ENCODE measurements around the gene MAP3K7. TPM values are rescaled to one million over a fixed set of nuclear protein-coding genes. Genes with fewer than 3 reads are reported as not detected.
A peak's percentile ranks its signal among the peaks of the same experiment; 100 is the strongest.

The MAP3K7 gene
- polyA plus RNA-seq (ENCODE audit: low read depth in 6 of 6): 10 to 100 TPM; 20.3 to 25.2 (median 21.3) TPM

GRCh38 chr6:90586836-90587638, at the start of gene MAP3K7:
MAP3K7 (minus strand) TSS chr6:90587072; CDS start chr6:90586883, 189 bp downstream.
- H3K9me3 Mint-ChIP-seq: peaks cover 0 to 2% (median 0%) of the 10 kb centered on the region in 7 donors
- peaks cover 7 to 16% (median 15%) of the 10 kb centered on the region in 3 donors for H3K27me3 Mint-ChIP-seq
- DNase-seq (peak; percentile 90), ATAC-seq (ENCODE audit: low read depth in 2 of 2) (peak; percentile 83 to 85)
- no peaks in the 10 kb centered on the region for H3K36me3 Mint-ChIP-seq
- peak within 1 kb of the TSS; percentile 88 to 99 (median 96) for H3K4me3 Mint-ChIP-seq
- peak within 1 kb of the TSS; percentile 99 to 100 (median 100) for H3K27ac Mint-ChIP-seq
- peaks cover 25 to 46% (median 35%) of the 10 kb centered on the region in 3 donors for H3K4me1 Mint-ChIP-seq

GRCh38 chr6:90631046-90631445, 44.2 kb upstream of the MAP3K7 start:
- no peaks in the 10 kb centered on the region for H3K4me1 Mint-ChIP-seq
- H3K4me3 Mint-ChIP-seq: no peak overlapping the region
- no peaks in the 10 kb centered on the region for H3K36me3 Mint-ChIP-seq
- peaks cover 12 to 42% (median 27%) of the 10 kb centered on the region in 3 donors for H3K27me3 Mint-ChIP-seq
- no peak overlapping the region for H3K27ac Mint-ChIP-seq
- peaks cover 2 to 11% (median 9%) of the 10 kb centered on the region in 7 donors for H3K9me3 Mint-ChIP-seq
- DNase-seq (no peak), ATAC-seq (ENCODE audit: low read depth in 2 of 2) (no peak)

GRCh38 chr6:90621581-90621980, 34.7 kb upstream of the MAP3K7 start:
- ATAC-seq (ENCODE audit: low read depth in 2 of 2) (no peak), DNase-seq (no peak)
- Mint-ChIP-seq H3K27ac (no peak overlapping the region), H3K9me3 (peaks cover 5 to 22% (median 16%) of the 10 kb centered on the region in 7 donors), H3K27me3 (peaks cover 47 to 70% (median 59%) of the 10 kb centered on the region in 3 donors), H3K36me3 (peaks cover 6 to 12% of the 10 kb centered on the region in 2 donors), H3K4me3 (no peak overlapping the region), H3K4me1 (no peaks in the 10 kb centered on the region)

DNA sequence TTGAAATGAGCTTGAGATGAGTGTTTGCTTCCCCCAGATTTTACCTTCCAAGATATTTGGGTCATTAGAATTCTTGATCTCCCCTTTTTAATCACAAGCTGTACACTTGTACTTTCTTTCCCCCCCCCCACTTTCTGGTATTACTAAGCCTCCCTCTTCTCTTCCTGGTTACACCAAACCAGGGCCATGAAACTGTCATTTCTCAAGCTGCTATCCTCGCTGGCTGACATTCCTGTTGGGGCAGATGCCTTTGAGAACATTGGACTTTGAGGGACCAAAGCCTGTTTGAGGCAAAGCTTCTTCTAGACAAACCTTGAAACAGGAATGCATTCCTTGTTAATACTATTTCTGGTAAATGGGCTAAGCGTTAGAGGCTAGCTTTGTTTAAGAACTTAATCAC, 32.3 kb upstream of the MAP3K7 start:
- Mint-ChIP-seq H3K27ac (no peak overlapping the region), H3K9me3 (peaks cover under 1 to 7% (median 3%) of the 10 kb centered on the region in 7 donors), H3K4me1 (no peaks in the 10 kb centered on the region), H3K4me3 (no peak overlapping the region), H3K27me3 (peaks cover 47 to 67% (median 60%) of the 10 kb centered on the region in 3 donors), H3K36me3 (peaks cover 2 to 7% of the 10 kb centered on the region in 2 donors)
- no peak for DNase-seq
- ATAC-seq (ENCODE audit: low read depth in 2 of 2): no peak

DNA sequence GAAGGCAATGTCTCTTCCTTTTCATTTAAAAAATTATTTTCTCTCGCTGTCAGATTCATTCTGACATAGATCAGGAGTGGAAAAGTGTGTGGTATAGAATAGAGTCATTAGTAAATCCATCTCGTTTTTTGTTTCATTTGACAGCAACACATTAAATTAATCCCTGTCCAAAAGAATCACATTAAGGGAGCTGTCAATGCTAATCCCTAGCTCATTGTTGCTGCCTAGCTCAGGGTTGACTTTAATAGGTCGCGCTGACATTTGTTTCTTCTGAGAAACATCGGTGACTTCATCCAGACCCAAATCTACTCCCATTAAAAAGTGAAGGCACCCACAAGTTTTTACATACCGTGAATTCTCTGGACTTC, 25.4 kb upstream of the MAP3K7 start:
- Mint-ChIP-seq H3K4me3 (peak overlapping the region in 4 of 8 donors; percentile 9 to 52 (median 38)), H3K9me3 (no peaks in the 10 kb centered on the region), H3K27ac (no peak overlapping the region), H3K36me3 (no peaks in the 10 kb centered on the region), H3K27me3 (peaks cover 41 to 53% (median 47%) of the 10 kb centered on the region in 3 donors), H3K4me1 (peaks cover 12 to 16% (median 16%) of the 10 kb centered on the region in 3 donors)
- DNase-seq: no peak
- no peak for ATAC-seq (ENCODE audit: low read depth in 2 of 2)

DNA sequence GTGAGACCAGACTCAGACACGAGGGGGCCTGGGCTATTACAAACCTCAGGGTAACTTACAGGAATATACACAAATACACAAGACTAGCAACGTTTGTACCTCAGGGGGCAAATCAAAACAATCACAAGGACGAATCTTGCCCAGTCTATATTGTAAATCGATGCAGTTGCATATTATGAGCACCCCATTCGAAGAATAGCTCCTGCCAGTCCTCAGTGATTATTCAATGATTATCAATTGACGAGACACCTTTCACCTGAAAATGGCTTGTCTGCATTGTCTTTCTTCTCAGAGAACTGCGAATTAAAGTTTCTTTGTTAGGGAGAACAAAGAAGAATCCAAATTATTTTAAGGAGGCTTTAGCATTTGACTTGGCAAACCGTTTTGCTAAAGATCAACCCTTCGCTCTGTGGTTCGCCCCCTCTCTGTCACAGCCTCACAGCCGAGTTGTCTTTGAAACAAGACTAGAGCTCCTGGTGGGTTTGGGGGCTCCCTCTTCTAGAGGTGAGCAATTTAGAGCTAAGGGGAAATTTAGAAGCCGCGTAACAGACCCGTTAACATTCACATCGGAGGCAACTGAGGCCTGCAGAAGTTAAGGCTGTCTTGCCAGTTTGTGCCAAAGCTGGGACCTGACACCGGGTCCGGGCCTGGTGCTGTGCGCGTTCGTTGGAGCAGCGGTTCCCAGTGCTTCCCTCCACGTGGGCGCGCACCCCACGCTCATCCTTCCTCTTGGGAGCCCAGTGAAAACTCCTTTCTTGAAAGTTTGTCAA, 24.9 kb upstream of the MAP3K7 start:
- DNase-seq (no peak), ATAC-seq (ENCODE audit: low read depth in 2 of 2) (no peak)
- Mint-ChIP-seq H3K4me3 (peak overlapping the region; percentile 82 to 96 (median 90)), H3K9me3 (peaks cover 0 to under 1% (median 0%) of the 10 kb centered on the region in 7 donors), H3K36me3 (no peaks in the 10 kb centered on the region), H3K27me3 (peaks cover 36 to 52% (median 46%) of the 10 kb centered on the region in 3 donors), H3K27ac (peak overlapping the region in 1 of 6 donors; percentile 42), H3K4me1 (peaks cover 12 to 16% (median 16%) of the 10 kb centered on the region in 3 donors)

DNA sequence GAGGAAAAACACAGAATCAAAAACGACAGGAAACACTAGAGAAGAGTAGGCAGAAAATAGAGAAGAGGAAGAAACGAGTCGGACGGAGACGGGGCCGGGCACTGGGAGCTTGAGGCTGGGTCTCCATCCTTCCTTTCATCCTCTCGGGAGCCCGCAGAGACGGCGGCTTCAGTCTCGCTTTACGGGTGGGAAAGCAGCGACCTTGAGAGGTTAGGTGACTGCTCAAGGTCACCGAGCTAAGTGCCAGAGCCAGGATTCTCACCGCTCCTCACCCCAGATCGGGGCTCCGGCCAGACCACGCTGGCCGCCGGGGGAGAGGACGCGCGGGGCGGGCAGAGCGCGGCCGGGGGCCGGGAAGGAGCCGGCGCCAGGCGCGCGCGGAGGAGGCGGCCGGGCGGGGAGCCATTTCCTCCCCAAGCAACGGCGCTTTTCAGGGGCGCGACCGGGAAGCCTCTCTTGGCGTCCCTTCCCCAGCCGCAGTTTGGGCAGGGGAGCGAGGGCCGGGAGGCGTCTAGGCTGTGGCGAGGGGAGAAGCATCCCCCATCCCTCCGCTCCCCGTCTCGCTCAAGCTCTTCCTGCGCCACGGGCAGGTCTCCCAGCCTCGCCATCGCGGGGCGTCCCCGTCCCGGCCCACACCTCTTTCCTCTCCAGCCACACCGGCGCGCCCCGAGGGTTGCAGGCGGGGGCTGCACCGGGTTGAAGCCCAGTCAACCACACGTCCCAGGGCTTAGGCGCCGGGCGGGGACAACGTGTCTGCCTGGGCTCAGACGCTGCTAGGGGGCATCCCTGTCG, 24.1 kb upstream of the MAP3K7 start:
- H3K9me3 Mint-ChIP-seq: peaks cover 0 to 2% (median 0%) of the 10 kb centered on the region in 7 donors
- ATAC-seq (ENCODE audit: low read depth in 2 of 2) (peak; percentile 79 to 80), DNase-seq (peak; percentile 24)
- peaks cover 36 to 52% (median 43%) of the 10 kb centered on the region in 3 donors for H3K27me3 Mint-ChIP-seq
- H3K4me1 Mint-ChIP-seq: peaks cover 12 to 16% (median 16%) of the 10 kb centered on the region in 3 donors
- H3K4me3 Mint-ChIP-seq: peak overlapping the region; percentile 82 to 96 (median 90)
- peak overlapping the region in 5 of 6 donors; percentile 0 to 86 (median 34) for H3K27ac Mint-ChIP-seq
- no peaks in the 10 kb centered on the region for H3K36me3 Mint-ChIP-seq

DNA sequence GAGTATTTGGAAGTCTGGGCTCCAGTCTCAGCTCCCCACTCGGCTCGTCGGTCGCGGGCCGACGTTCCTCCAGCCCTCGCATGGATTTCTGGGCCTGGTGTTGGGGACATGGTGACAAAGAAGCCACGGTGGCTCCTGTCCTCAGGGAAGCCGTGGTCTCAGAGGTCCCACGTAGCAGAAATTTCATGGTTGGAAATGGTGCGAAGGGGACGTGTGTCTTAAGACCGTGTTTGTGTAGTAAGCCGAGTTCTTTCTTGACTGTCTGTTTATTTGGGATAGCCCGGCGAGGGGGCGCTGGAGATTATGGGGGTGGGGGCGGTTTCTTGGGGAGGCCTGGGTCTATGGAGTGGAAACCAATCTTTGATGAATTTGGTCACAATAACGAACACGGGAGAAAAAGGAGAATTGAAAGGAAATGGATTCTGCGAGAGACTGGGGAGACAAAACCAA, 23.5 kb upstream of the MAP3K7 start:
- Mint-ChIP-seq H3K27me3 (peaks cover 34 to 49% (median 36%) of the 10 kb centered on the region in 3 donors), H3K4me3 (peak overlapping the region; percentile 82 to 96 (median 90)), H3K9me3 (peaks cover 0 to 2% (median 0%) of the 10 kb centered on the region in 7 donors), H3K36me3 (no peaks in the 10 kb centered on the region), H3K4me1 (peaks cover 12 to 16% (median 16%) of the 10 kb centered on the region in 3 donors), H3K27ac (peak overlapping the region in 4 of 6 donors; percentile 0 to 70 (median 18))
- ATAC-seq (ENCODE audit: low read depth in 2 of 2): no peak
- peak; percentile 0 for DNase-seq

DNA sequence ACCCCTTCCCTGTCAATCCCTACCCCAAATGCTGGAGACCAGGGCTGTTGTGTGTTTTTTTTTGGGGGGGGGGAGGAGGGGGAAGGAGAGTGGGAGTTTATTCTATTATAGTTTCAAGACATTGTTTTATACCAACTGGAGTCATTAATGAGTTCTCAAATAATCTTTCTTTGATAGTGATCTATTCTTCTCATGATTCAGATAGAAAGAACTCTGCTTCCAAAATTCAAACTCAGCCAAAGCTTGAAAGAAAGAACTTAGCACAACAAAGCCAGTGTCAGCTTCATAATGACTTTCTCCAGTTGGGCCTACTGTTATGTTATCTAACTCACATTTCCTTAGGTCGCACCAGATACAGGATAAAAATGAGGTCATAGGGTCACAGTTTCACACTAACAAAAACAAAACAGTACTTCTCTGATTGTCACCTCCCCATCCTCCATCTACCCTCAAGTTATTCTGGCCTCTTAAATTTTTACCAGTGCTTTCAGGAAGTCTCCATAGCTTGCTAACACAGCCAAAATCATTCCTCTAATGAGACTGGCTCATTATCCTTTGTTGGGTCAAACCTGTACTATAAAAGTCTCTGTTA, 19.0 kb upstream of the MAP3K7 start:
- Mint-ChIP-seq H3K27me3 (peaks cover 40 to 57% (median 42%) of the 10 kb centered on the region in 3 donors), H3K27ac (no peak overlapping the region), H3K4me3 (no peak overlapping the region), H3K4me1 (peaks cover 7 to 10% (median 8%) of the 10 kb centered on the region in 3 donors), H3K36me3 (no peaks in the 10 kb centered on the region), H3K9me3 (peaks cover 0 to 2% (median 0%) of the 10 kb centered on the region in 7 donors)
- DNase-seq: no peak
- ATAC-seq (ENCODE audit: low read depth in 2 of 2): no peak

DNA sequence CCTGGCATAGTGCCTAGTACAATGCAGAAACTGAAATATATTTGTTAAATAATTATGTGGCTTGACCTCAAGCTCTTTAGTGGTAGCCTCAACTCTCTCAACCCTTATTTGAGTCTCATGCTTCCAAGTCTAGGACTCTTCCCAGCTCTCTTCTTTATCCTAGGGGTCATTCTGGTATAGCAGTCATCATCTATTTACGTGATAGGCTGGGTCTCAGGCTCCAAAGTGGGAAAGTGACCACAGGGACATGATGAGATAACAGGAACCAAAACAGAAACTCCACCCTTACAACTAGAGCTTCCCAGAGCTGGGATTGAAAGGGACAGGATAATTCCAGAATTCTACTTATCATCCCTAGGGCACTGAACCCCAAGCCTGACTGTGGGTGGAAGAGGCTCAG, 17.7 kb upstream of the MAP3K7 start:
- Mint-ChIP-seq H3K9me3 (peaks cover 0 to 2% (median 0%) of the 10 kb centered on the region in 7 donors), H3K4me3 (no peak overlapping the region), H3K27me3 (peaks cover 31 to 49% (median 33%) of the 10 kb centered on the region in 3 donors), H3K36me3 (no peaks in the 10 kb centered on the region), H3K4me1 (no peaks in the 10 kb centered on the region), H3K27ac (no peak overlapping the region)
- DNase-seq: no peak
- ATAC-seq (ENCODE audit: low read depth in 2 of 2): no peak

DNA sequence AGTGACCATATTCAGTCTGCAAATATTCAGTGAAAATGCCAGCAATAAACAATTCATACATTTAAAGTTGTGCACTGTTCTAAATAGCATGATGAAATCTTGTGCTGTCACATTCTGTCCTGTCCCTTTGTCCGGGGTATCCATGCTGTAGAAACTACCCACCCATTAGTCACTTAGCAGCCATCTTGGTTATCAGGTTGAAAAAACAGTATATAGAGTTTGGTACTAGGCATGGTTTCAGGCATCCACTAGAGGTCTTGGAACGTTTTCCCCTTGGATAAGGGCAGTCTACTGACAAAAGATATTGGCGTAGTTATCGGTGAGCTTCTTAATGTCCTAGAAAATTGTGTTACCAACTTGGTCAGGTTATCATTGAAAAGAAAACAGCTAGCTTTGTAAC, 12.3 kb upstream of the MAP3K7 start:
- H3K9me3 Mint-ChIP-seq: no peaks in the 10 kb centered on the region
- no peak overlapping the region for H3K4me3 Mint-ChIP-seq
- H3K4me1 Mint-ChIP-seq: no peaks in the 10 kb centered on the region
- H3K27me3 Mint-ChIP-seq: peaks cover 46 to 52% (median 50%) of the 10 kb centered on the region in 3 donors
- H3K36me3 Mint-ChIP-seq: no peaks in the 10 kb centered on the region
- H3K27ac Mint-ChIP-seq: no peak overlapping the region
- ATAC-seq (ENCODE audit: low read depth in 2 of 2) (no peak), DNase-seq (no peak)

DNA sequence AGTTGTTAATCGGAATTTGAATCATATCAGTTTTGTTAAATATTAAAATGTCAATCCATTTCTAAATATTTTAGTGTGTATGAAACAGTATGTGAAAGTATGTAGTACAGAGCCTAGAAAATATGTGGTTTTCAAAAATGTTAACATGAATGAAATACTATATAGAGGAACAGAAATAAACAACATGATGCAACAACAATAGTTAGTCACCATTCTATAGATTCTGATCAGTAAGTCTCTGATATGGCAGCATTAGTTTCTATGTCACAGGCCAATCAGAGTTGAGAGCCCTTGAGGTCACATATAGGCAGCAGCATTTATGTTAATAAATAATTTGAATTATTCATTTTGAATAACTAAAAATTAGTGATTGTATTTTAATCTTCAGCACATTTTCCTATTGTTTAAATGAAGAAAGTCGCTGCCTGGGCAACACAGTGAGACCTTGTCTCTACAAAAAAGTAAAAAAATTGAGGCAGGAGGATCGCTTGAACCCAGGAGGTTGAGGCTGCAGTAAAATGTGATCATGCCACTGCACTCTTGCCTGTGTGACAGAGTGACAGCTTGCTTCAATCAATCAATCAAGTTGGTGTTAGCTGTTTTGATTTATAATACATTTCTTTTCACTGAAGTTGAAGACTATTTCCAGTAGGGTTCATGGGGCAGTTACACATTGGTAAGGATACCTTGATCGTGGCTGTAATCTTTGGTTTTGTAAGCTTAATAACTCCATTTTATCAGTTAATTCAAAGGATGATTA, 11.5 kb upstream of the MAP3K7 start:
- ATAC-seq (ENCODE audit: low read depth in 2 of 2): no peak
- Mint-ChIP-seq H3K4me3 (no peak overlapping the region), H3K36me3 (no peaks in the 10 kb centered on the region), H3K27me3 (peaks cover 50 to 52% (median 51%) of the 10 kb centered on the region in 3 donors), H3K27ac (no peak overlapping the region), H3K9me3 (no peaks in the 10 kb centered on the region), H3K4me1 (no peaks in the 10 kb centered on the region)
- DNase-seq: no peak
